Activated CD4-positive, alpha-beta T cell treated with anti-CD3 and anti-CD28 coated beads, Interleukin-2, Interleukin-6, amounts not matched to agents 100 ng/mL and 50 ng/mL, durations not matched to agents 16 hours and 8 hours (primary cell): ENCODE data around the gene FBXO8.

Experiments
- DNase-seq: peaks from one replicate; pipeline ENCODE4 v3.0.0-alpha.2; 2020

Gene FBXO8

GRCh38 chr4:174204164-174204831 is 79.2 kb downstream of the FBXO8 start:
- DNase-seq = no peak

GRCh38 chr4:174201871-174202270 is 81.6 kb downstream of the FBXO8 start:
- no peak for DNase-seq

- DNase-seq = no peak
Observed at GRCh38 chr4:174199735-174200134, 83.7 kb downstream of the FBXO8 start.

- no peak for DNase-seq
Observed at GRCh38 chr4:174198828-174199227, 84.6 kb downstream of the FBXO8 start.

- DNase-seq = no peak
Observed at GRCh38 chr4:174198396-174198795, 85.1 kb downstream of the FBXO8 start.

- DNase-seq = no peak
Observed at GRCh38 chr4:174193438-174194374, 89.8 kb downstream of the FBXO8 start.

GRCh38 chr4:174192943-174193342 is 90.5 kb downstream of the FBXO8 start:
- DNase-seq = no peak

- DNase-seq = no peak
Observed at GRCh38 chr4:174190832-174191500, 92.5 kb downstream of the FBXO8 start.

GRCh38 chr4:174189392-174190015 is 94.0 kb downstream of the FBXO8 start:
- DNase-seq = no peak
